ENCODE results near the gene PTPRN2. TPM values are rescaled to one million over a fixed set of nuclear protein-coding genes. Genes with fewer than 3 reads are reported as not detected.

Gene PTPRN2
- total RNA-seq, 1 experiment from 2014 or later, result 1.1 TPM

DNA sequence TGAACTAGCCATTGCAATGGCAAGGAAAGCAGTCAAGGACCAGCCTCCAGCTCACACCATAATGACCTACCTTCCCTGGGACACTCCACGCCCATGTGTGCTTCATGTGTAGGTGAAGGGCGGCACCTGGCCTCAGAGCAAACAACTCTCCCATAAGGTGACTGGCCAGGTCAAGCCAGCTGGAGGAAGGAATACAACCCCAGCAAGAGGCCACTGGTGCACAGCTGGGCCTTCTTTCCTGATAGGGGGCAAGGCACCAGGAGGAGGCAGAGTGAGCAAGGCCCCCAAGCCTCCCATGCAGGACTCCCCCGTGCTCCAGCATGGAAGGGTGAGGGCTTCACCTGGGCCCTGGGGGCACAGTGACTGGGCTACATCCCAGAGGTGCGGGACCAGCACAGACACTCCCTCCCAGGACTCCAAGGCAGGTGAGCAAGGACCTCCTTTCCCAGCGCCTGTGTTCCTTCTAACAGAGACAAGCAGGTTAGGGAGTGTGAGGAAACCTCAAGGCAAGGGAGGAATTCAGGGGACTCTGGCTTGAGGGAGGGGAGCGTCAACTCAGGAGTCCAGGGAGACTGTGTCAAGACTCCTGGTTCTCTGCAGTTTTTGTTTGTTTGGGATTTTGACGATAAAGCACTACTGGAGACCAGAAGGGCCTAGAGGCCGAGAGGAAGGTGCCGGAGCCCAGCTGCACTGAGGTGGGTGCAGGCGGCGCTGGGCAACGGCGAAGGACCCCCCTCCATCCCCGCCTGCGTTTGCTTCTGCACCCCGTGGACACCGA, 1.7 kb downstream of the PTPRN2 start:
- H3K36me3 ChIP-seq (ENCODE audit: control insufficient read depth, insufficient read depth, low read length), result no peaks in the 10 kb centered on the region
- no peak for ATAC-seq
- in situ Hi-C loops (cut with HindIII; ENCODE audit: low pct_unique_long_range_greater_than_20kb, low sequenced_read_pairs), result no loop called here
- CTCF ChIA-PET, result no interaction called here
- H3K4me1 ChIP-seq (ENCODE audit: control insufficient read depth, insufficient read depth, low read length), result no peaks in the 10 kb centered on the region; the same call in 1 of the 2 replicates
- no peak for DNase-seq (ENCODE audit: low read depth, low spot score)
- H3K27ac ChIP-seq (ENCODE audit: low read length), result no peak overlapping the region
- H3K9me3 ChIP-seq (ENCODE audit: control insufficient read depth, insufficient read depth, low read depth, low read length), result no peaks in the 10 kb centered on the region
- TF ChIP-seq SIN3A (IDR thresholded peaks at IDR 0.05; ENCODE audit: borderline replicate concordance, insufficient read depth, low read depth, low read length), result no peak
- H3K4me3 ChIP-seq (ENCODE audit: low read depth in 2 of 2, low read length in 2 of 2), result no peak overlapping the region; a peak in 1 of 4 replicates
- intact Hi-C loops (cut with micrococcal nuclease; ENCODE audit: unreplicated experiment), result no loop called here
- H3K27me3 ChIP-seq (ENCODE audit: control insufficient read depth, insufficient read depth, low read length), result peaks cover 16% of the 10 kb centered on the region
- POLR2A ChIA-PET, result no interaction called here
- BruUV-seq (replicated peaks), result no TSS peak

DNA sequence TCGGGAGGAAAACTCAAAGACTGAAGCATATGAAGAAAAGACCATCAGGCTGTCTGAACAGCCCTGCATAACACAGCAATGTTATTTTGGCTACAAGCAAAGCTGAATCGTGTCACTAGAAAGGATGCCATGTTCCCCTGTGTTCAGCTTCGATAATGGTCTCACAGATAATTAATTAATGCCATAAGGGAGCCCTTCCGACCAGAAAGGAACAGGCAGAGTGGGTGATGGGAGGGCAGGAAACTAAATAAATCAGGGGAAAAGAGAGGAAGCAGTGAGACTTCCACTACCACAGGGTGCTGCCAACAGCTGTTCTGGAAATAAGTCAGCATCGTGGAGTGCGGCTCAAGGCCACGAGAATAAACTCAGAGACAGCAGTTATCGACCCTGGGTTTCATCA, 3.2 kb downstream of the PTPRN2 start:
- intact Hi-C loops (cut with micrococcal nuclease; ENCODE audit: unreplicated experiment) (no loop called here), in situ Hi-C loops (cut with HindIII; ENCODE audit: low pct_unique_long_range_greater_than_20kb, low sequenced_read_pairs) (no loop called here)
- no peak for ATAC-seq
- no peaks in the 10 kb centered on the region for H3K36me3 ChIP-seq (ENCODE audit: control insufficient read depth, insufficient read depth, low read length)
- no peak for TF ChIP-seq TCF7L2 (IDR thresholded peaks at IDR 0.05; ENCODE audit: low read depth, low read length)
- TF ChIP-seq, protein P1, sequence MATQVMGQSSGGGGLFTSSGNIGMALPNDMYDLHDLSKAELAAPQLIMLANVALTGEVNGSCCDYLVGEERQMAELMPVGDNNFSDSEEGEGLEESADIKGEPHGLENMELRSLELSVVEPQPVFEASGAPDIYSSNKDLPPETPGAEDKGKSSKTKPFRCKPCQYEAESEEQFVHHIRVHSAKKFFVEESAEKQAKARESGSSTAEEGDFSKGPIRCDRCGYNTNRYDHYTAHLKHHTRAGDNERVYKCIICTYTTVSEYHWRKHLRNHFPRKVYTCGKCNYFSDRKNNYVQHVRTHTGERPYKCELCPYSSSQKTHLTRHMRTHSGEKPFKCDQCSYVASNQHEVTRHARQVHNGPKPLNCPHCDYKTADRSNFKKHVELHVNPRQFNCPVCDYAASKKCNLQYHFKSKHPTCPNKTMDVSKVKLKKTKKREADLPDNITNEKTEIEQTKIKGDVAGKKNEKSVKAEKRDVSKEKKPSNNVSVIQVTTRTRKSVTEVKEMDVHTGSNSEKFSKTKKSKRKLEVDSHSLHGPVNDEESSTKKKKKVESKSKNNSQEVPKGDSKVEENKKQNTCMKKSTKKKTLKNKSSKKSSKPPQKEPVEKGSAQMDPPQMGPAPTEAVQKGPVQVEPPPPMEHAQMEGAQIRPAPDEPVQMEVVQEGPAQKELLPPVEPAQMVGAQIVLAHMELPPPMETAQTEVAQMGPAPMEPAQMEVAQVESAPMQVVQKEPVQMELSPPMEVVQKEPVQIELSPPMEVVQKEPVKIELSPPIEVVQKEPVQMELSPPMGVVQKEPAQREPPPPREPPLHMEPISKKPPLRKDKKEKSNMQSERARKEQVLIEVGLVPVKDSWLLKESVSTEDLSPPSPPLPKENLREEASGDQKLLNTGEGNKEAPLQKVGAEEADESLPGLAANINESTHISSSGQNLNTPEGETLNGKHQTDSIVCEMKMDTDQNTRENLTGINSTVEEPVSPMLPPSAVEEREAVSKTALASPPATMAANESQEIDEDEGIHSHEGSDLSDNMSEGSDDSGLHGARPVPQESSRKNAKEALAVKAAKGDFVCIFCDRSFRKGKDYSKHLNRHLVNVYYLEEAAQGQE (IDR thresholded peaks at IDR 0.05; ENCODE audit: insufficient read depth in 1 of 2, low read depth in 2 of 2, low read length in 1 of 2), result no peak
- TF ChIP-seq, protein P2, sequence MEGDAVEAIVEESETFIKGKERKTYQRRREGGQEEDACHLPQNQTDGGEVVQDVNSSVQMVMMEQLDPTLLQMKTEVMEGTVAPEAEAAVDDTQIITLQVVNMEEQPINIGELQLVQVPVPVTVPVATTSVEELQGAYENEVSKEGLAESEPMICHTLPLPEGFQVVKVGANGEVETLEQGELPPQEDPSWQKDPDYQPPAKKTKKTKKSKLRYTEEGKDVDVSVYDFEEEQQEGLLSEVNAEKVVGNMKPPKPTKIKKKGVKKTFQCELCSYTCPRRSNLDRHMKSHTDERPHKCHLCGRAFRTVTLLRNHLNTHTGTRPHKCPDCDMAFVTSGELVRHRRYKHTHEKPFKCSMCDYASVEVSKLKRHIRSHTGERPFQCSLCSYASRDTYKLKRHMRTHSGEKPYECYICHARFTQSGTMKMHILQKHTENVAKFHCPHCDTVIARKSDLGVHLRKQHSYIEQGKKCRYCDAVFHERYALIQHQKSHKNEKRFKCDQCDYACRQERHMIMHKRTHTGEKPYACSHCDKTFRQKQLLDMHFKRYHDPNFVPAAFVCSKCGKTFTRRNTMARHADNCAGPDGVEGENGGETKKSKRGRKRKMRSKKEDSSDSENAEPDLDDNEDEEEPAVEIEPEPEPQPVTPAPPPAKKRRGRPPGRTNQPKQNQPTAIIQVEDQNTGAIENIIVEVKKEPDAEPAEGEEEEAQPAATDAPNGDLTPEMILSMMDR (IDR thresholded peaks at IDR 0.05), result no peak
- H3K27ac ChIP-seq (ENCODE audit: low read length), result no peak overlapping the region
- H3K27me3 ChIP-seq (ENCODE audit: control insufficient read depth, insufficient read depth, low read length), result peaks cover 16% of the 10 kb centered on the region
- ChIA-PET CTCF (no interaction called here), POLR2A (no interaction called here)
- peaks cover 7% of the 10 kb centered on the region; the same call in 1 of the 2 replicates for H3K9me3 ChIP-seq (ENCODE audit: control insufficient read depth, insufficient read depth, low read depth, low read length)
- H3K4me1 ChIP-seq (ENCODE audit: control insufficient read depth, insufficient read depth, low read length), result no peaks in the 10 kb centered on the region; the same call in 1 of the 2 replicates
- no peak overlapping the region for H3K4me3 ChIP-seq (ENCODE audit: low read depth in 2 of 2, low read length in 2 of 2)
- DNase-seq (ENCODE audit: low read depth, low spot score), result no peak
- no TSS peak for BruUV-seq (replicated peaks)

DNA sequence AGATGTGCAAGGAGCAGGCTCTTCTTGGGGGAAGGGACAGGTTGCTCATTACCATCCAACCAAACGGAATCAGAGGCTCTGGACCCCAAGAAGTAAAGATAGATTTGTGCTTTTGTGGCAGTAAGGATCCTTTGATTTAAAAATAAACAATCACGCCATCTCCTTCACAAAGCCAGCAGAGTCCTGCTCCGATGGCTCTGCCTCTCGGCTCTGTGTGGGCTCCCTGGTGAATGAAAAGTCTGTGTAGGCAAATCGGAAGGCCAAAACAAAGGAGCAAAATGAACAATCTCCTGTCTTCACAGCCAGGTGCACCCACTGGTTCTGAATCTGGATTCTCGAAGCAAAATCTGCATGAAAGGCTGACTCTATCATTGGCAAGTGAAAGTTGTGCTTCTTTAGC, 3.8 kb downstream of the PTPRN2 start:
- Histone ChIP-seq H3K36me3 (ENCODE audit: control insufficient read depth, insufficient read depth, low read length) (no peaks in the 10 kb centered on the region), H3K9me3 (ENCODE audit: control insufficient read depth, insufficient read depth, low read depth, low read length) (peaks cover 8% of the 10 kb centered on the region; the same call in 1 of the 2 replicates), H3K27ac (ENCODE audit: low read length) (no peak overlapping the region), H3K27me3 (ENCODE audit: control insufficient read depth, insufficient read depth, low read length) (peaks cover 16% of the 10 kb centered on the region), H3K4me3 (ENCODE audit: low read depth in 2 of 2, low read length in 2 of 2) (no peak overlapping the region), H3K4me1 (ENCODE audit: control insufficient read depth, insufficient read depth, low read length) (no peaks in the 10 kb centered on the region; the same call in 1 of the 2 replicates)
- no TSS peak for BruUV-seq (replicated peaks)
- intact Hi-C loops (cut with micrococcal nuclease; ENCODE audit: unreplicated experiment), result no loop called here
- ATAC-seq, result no peak
- DNase-seq (ENCODE audit: low read depth, low spot score), result no peak
- no peak for TF ChIP-seq POLR2AphosphoS5 (IDR thresholded peaks at IDR 0.05; ENCODE audit: low read depth, low read length)
- TF ChIP-seq, protein P1 (IDR thresholded peaks at IDR 0.05; ENCODE audit: insufficient read depth in 1 of 2, low read depth in 2 of 2, low read length in 1 of 2), result no peak
- TF ChIP-seq TCF7L2 (IDR thresholded peaks at IDR 0.05; ENCODE audit: low read depth, low read length), result no peak
- no peak for TF ChIP-seq SIN3A (IDR thresholded peaks at IDR 0.05; ENCODE audit: borderline replicate concordance, insufficient read depth, low read depth, low read length)
- TF ChIP-seq, protein P2 (IDR thresholded peaks at IDR 0.05), result no peak
- POLR2A ChIA-PET, result no interaction called here
- in situ Hi-C loops (cut with HindIII; ENCODE audit: low pct_unique_long_range_greater_than_20kb, low sequenced_read_pairs), result no loop called here
- CTCF ChIA-PET, result no interaction called here
